Panc1 (cell line): Measurements from ENCODE around the gene FCHSD2.

Source experiments
- CTCF ChIP-seq: fragments of 450-650 bp; IDR thresholded peaks from 2 replicates; pipeline ENCODE4 v1.5.1; 2017; ENCODE audit warnings: mild to moderate bottlenecking
- POLR2AphosphoS5 ChIP-seq: IDR thresholded peaks from 2 replicates; pipeline ENCODE4 v1.6.1; 2012; ENCODE audit warnings: mild to moderate bottlenecking, low read depth, low read length, moderate library complexity
- REST ChIP-seq, 2 experiments: IDR thresholded peaks; 2 replicates each; pipeline ENCODE4 v1.6.1; 2011 to 2012; ENCODE audit warnings: low read depth in 2 of 2, control low read depth in 1 of 2, low read length in 1 of 2, mild to moderate bottlenecking in 1 of 2, moderate library complexity in 1 of 2; ENCODE audit not compliant: insufficient read depth in 1 of 2

- TF ChIP-seq CTCF = no peak
- no peak for TF ChIP-seq REST (IDR thresholded peaks at IDR 0.05; ENCODE audit: insufficient read depth in 1 of 2, low read depth in 2 of 2, low read length in 1 of 2)
- TF ChIP-seq POLR2AphosphoS5 = no peak
Observed at GRCh38 chr11:73154178-73154577, 12.1 kb upstream of the FCHSD2 start.
